Neural cell (in vitro differentiated cells): ENCODE results near the gene RNF187. TPM values are rescaled to one million over a fixed set of nuclear protein-coding genes. Genes with fewer than 3 reads are reported as not detected.
A peak's percentile ranks its signal among the peaks of the same experiment; 100 is the strongest.

ENCODE experiments used
- H2AFZ ChIP-seq: fragments of 200-600, 300-800 bp; sonication (generic), shearing (Covaris generic); 2 replicates; pipeline ENCODE4 v1.6.0; 2014; ENCODE audit warnings: low read depth, mild to moderate bottlenecking, antibody characterized with exemption, low read length, moderate library complexity
- H3F3A ChIP-seq: fragments of 200-600 bp; shearing (Covaris generic); 2 replicates; pipeline ENCODE4 v1.6.1; 2016; ENCODE audit warnings: mild to moderate bottlenecking, moderate library complexity, mixed read lengths, antibody characterized with exemption, low read length; ENCODE audit not compliant: insufficient read depth, poor library complexity, severe bottlenecking
- H3K27ac ChIP-seq: fragments of 200-600, 300-800 bp; sonication (generic), shearing (Covaris generic); 2 replicates; pipeline ENCODE4 v1.5.1; 2014; ENCODE audit warnings: mild to moderate bottlenecking, low read length, moderate library complexity
- H3K27me3 ChIP-seq: fragments of 300-800, 200-600 bp; sonication (generic), shearing (Covaris generic); 2 replicates; pipeline ENCODE4 v1.6.0; 2014; ENCODE audit warnings: mild to moderate bottlenecking, low read depth, low read length, moderate library complexity; ENCODE audit not compliant: insufficient read depth
- H3K36me3 ChIP-seq: fragments of 300-800, 200-600 bp; sonication (generic), shearing (Covaris generic); 2 replicates; pipeline ENCODE4 v1.5.1; 2014; ENCODE audit warnings: mild to moderate bottlenecking, antibody characterized with exemption, low read length, moderate library complexity; ENCODE audit not compliant: insufficient read depth
- H3K4me2 ChIP-seq: fragments of 300-800, 200-600 bp; sonication (generic), shearing (Covaris generic); 2 replicates; pipeline ENCODE4 v1.6.0; 2014; ENCODE audit warnings: mild to moderate bottlenecking, low read length
- H3K4me3 ChIP-seq: fragments of 300-800, 200-600 bp; sonication (generic), shearing (Covaris generic); 2 replicates; pipeline ENCODE4 v1.5.1; 2014; ENCODE audit warnings: mild to moderate bottlenecking, low read length, moderate library complexity
- H3K79me2 ChIP-seq: fragments of 200-600 bp; shearing (Covaris generic); replicated peaks from 2 replicates; pipeline ENCODE4 v1.6.0; 2014; ENCODE audit warnings: mild to moderate bottlenecking, low read length, moderate library complexity; ENCODE audit not compliant: insufficient read depth
- H3K9ac ChIP-seq: fragments of 300-800, 200-600 bp; sonication (generic), shearing (Covaris generic); 2 replicates; pipeline ENCODE4 v1.6.1; 2016; ENCODE audit warnings: mild to moderate bottlenecking, low read length, mixed read lengths
- H3K9me2 ChIP-seq: fragments of 200-600 bp; shearing (Covaris generic); 2 replicates; pipeline ENCODE4 v1.6.1; 2016; ENCODE audit warnings: mild to moderate bottlenecking, low read length, mixed read lengths; ENCODE audit not compliant: insufficient read depth
- H3K9me3 ChIP-seq: fragments of 200-600, 300-800 bp; sonication (generic), shearing (Covaris generic); 2 replicates; pipeline ENCODE4 v1.6.1; 2016; ENCODE audit warnings: mild to moderate bottlenecking, mixed run types, low read length, moderate library complexity, mixed read lengths
- H4K20me1 ChIP-seq: fragments of 200-600 bp; shearing (Covaris generic); 2 replicates; pipeline ENCODE4 v1.6.1; 2016; ENCODE audit warnings: mild to moderate bottlenecking, mixed run types; ENCODE audit not compliant: insufficient read depth
- CTCF ChIP-seq: fragments of 450-650 bp; IDR thresholded peaks from 2 replicates; pipeline ENCODE4 v1.5.1; 2014; ENCODE audit warnings: antibody characterized with exemption, mild to moderate bottlenecking, moderate library complexity; ENCODE audit not compliant: poor library complexity, severe bottlenecking
- EP300 ChIP-seq: fragments of 450-650 bp; conservative IDR thresholded peaks from 2 replicates; pipeline ENCODE4 v1.6.1; 2014; ENCODE audit warnings: antibody characterized with exemption, mild to moderate bottlenecking, moderate library complexity; ENCODE audit not compliant: poor library complexity, severe bottlenecking
- POLR2AphosphoS5 ChIP-seq: IDR thresholded peaks from 2 replicates; pipeline ENCODE4 v1.6.1; 2012
- RAD21 ChIP-seq: fragments of 450-650 bp; conservative IDR thresholded peaks from 2 replicates; pipeline ENCODE4 v1.6.1; 2014; ENCODE audit warnings: antibody characterized with exemption, mild to moderate bottlenecking, moderate library complexity
- REST ChIP-seq: IDR thresholded peaks from 2 replicates; pipeline ENCODE4 v1.6.1; 2012; ENCODE audit warnings: borderline replicate concordance
- SMC3 ChIP-seq: fragments of 450-650 bp; conservative IDR thresholded peaks from 2 replicates; pipeline ENCODE4 v1.6.1; 2014; ENCODE audit warnings: antibody characterized with exemption, mild to moderate bottlenecking, moderate library complexity; ENCODE audit not compliant: poor library complexity
- TAF1 ChIP-seq: IDR thresholded peaks from 2 replicates; pipeline ENCODE4 v1.6.1; 2012; ENCODE audit warnings: low read depth
- polyA plus RNA-seq: library from polyadenylated mRNA; depleted of rRNA; stranded (reverse); fragments of >200 nt; gene quantifications from 2 replicates; pipeline ENCODE4 v1.2.3, GENCODE V29; 2014

Gene RNF187
- polyA plus RNA-seq, 1 donor from 2014 or later, result 73.6 TPM

- H3K79me2 ChIP-seq, result no peaks in the 10 kb centered on the region
- no peaks in the 10 kb centered on the region for H3K36me3 ChIP-seq
- no peaks in the 10 kb centered on the region for H4K20me1 ChIP-seq
- no peak overlapping the region for H2AFZ ChIP-seq
- H3K9me2 ChIP-seq, result no peaks in the 10 kb centered on the region
- no peak overlapping the region for H3K4me2 ChIP-seq
- H3K27me3 ChIP-seq, result no peaks in the 10 kb centered on the region
- no peak overlapping the region for H3K27ac ChIP-seq
- H3K9ac ChIP-seq, result no peak overlapping the region
- TF ChIP-seq EP300, result no peak
- no peak for TF ChIP-seq REST
- TF ChIP-seq CTCF, result no peak
- no peak for TF ChIP-seq TAF1
- no peaks in the 10 kb centered on the region for H3K9me3 ChIP-seq
- no peak overlapping the region for H3K4me3 ChIP-seq
- no peaks in the 10 kb centered on the region for H3F3A ChIP-seq
These were observed 10.0 kb downstream of the RNF187 start for GRCh38 chr1:228497206-228497605.

GRCh38 chr1:228497817-228498216 is 10.6 kb downstream of the RNF187 start:
- Histone ChIP-seq H2AFZ (no peak overlapping the region), H3K9ac (no peak overlapping the region), H3K79me2 (no peaks in the 10 kb centered on the region), H3K9me3 (no peaks in the 10 kb centered on the region), H3F3A (no peaks in the 10 kb centered on the region), H3K27ac (no peak overlapping the region), H3K4me3 (no peak overlapping the region), H3K27me3 (no peaks in the 10 kb centered on the region), H3K9me2 (no peaks in the 10 kb centered on the region), H3K4me2 (no peak overlapping the region), H4K20me1 (no peaks in the 10 kb centered on the region), H3K36me3 (no peaks in the 10 kb centered on the region)
- TF ChIP-seq RAD21 (no peak), POLR2AphosphoS5 (peak; percentile 13)

- Histone ChIP-seq H3K4me3 (no peak overlapping the region), H3F3A (no peaks in the 10 kb centered on the region), H3K27me3 (no peaks in the 10 kb centered on the region), H3K9ac (no peak overlapping the region), H3K36me3 (no peaks in the 10 kb centered on the region), H3K79me2 (no peaks in the 10 kb centered on the region), H3K27ac (no peak overlapping the region), H4K20me1 (no peaks in the 10 kb centered on the region), H3K9me2 (no peaks in the 10 kb centered on the region), H3K9me3 (no peaks in the 10 kb centered on the region), H2AFZ (no peak overlapping the region), H3K4me2 (no peak overlapping the region)
- TF ChIP-seq SMC3, result no peak
These were observed 13.1 kb downstream of the RNF187 start for GRCh38 chr1:228500143-228500734.
